GM08714 (cell line): ENCODE data around the gene LYZL6.

Source experiments
- H3K4me3 ChIP-seq: fragments of 200-500 bp; sonication (Bioruptor generic); 2 replicates; pipeline ENCODE4 v1.5.1; 2014; ENCODE audit warnings: mild to moderate bottlenecking, low read length, inconsistent platforms
- ZNF274 ChIP-seq: IDR thresholded peaks from 2 replicates; pipeline ENCODE4 v1.6.1; 2012; ENCODE audit warnings: mild to moderate bottlenecking, low read depth, low read length

The LYZL6 gene

GRCh38 chr17:35943537-35943936 is at the start of gene LYZL6:
Gene LYZL6, minus strand, starts transcription at chr17:35943713. Its CDS starts 4,357 bp downstream, at chr17:35939356.
- TF ChIP-seq ZNF274, result no peak
- H3K4me3 ChIP-seq, result no peak within 1 kb of the TSS

- H3K4me3 ChIP-seq, result no peak overlapping the region
- TF ChIP-seq ZNF274, result no peak
Observed at GRCh38 chr17:35991075-35991474, 47.6 kb upstream of the LYZL6 start.

GRCh38 chr17:35988164-35988563 is 44.7 kb upstream of the LYZL6 start:
- H3K4me3 ChIP-seq, result no peak overlapping the region
- no peak for TF ChIP-seq ZNF274

GRCh38 chr17:35986643-35987042 is 43.1 kb upstream of the LYZL6 start, which contains the start of gene CCL14:
Gene CCL14, minus strand, starts transcription at chr17:35986729. Its CDS starts 80 bp downstream, at chr17:35986649.
- no peak within 1 kb of the TSS for H3K4me3 ChIP-seq
- TF ChIP-seq ZNF274, result no peak

- no peak overlapping the region for H3K4me3 ChIP-seq
- no peak for TF ChIP-seq ZNF274
Observed at GRCh38 chr17:35984140-35984539, 40.6 kb upstream of the LYZL6 start.

- H3K4me3 ChIP-seq, result no peak overlapping the region
- TF ChIP-seq ZNF274, result no peak
Observed at GRCh38 chr17:35982409-35983191, 39.1 kb upstream of the LYZL6 start.

- H3K4me3 ChIP-seq, result no peak overlapping the region
- TF ChIP-seq ZNF274, result no peak
Observed at GRCh38 chr17:35981908-35982330, 38.4 kb upstream of the LYZL6 start.

- H3K4me3 ChIP-seq, result no peak within 1 kb of the TSS
- TF ChIP-seq ZNF274, result no peak
Observed at GRCh38 chr17:35981246-35981645, 37.7 kb upstream of the LYZL6 start, which contains the start of gene CCL16. Gene CCL16, minus strand, starts transcription at chr17:35981497. Its CDS starts 77 bp downstream, at chr17:35981420.

GRCh38 chr17:35978346-35978745 is 34.8 kb upstream of the LYZL6 start:
- no peak for TF ChIP-seq ZNF274
- H3K4me3 ChIP-seq, result no peak overlapping the region

GRCh38 chr17:35977509-35977908 is 34.0 kb upstream of the LYZL6 start:
- no peak for TF ChIP-seq ZNF274

GRCh38 chr17:35973333-35974260 is 30.1 kb upstream of the LYZL6 start:
- H3K4me3 ChIP-seq, result no peak overlapping the region
- TF ChIP-seq ZNF274, result no peak

More at GRCh38 chr17:35977509-35977908, 34.0 kb upstream of the LYZL6 start:
- no peak overlapping the region for H3K4me3 ChIP-seq

- TF ChIP-seq ZNF274, result no peak
- H3K4me3 ChIP-seq, result no peak overlapping the region
Observed at GRCh38 chr17:35972945-35973332, 29.4 kb upstream of the LYZL6 start.

GRCh38 chr17:35972535-35972934 is 29.0 kb upstream of the LYZL6 start:
- no peak for TF ChIP-seq ZNF274

GRCh38 chr17:35972066-35972465 is 28.6 kb upstream of the LYZL6 start:
- no peak for TF ChIP-seq ZNF274
- H3K4me3 ChIP-seq, result no peak overlapping the region

More at GRCh38 chr17:35972535-35972934, 29.0 kb upstream of the LYZL6 start:
- no peak overlapping the region for H3K4me3 ChIP-seq
